ENCODE results near the gene OR51T1.

- TF ChIP-seq CTCF (IDR thresholded peaks at IDR 0.05) = no peak
- TF ChIP-seq POLR2AphosphoS5 (IDR thresholded peaks at IDR 0.05) = no peak
- no peak for TF ChIP-seq EP300 (IDR thresholded peaks at IDR 0.05)
- TF ChIP-seq POLR2A (IDR thresholded peaks at IDR 0.05; ENCODE audit: low read depth) = no peak
Observed at GRCh38 chr11:4882543-4882942, 843 bp downstream of the OR51T1 start.
